SK-N-SH treated with all-trans-retinoic acid at 6 μM for 48 hours (cell line): Measurements from ENCODE around the gene ALOX15B.

ENCODE experiments used
- ATAC-seq: fragments of 200-7000 bp; cut with Tn5 transposase; 3 replicates; pipeline ENCODE4 v1.9.1; 2020; ENCODE audit warnings: mild to moderate bottlenecking, moderate library complexity
- ARNTL ChIP-seq: fragments of 450-650 bp; formaldehyde crosslinking; IDR thresholded peaks from 2 replicates; pipeline ENCODE4 v1.5.0; 2020; ENCODE audit warnings: low read depth, mild to moderate bottlenecking, moderate library complexity, borderline replicate concordance
- ESRRG ChIP-seq: fragments of 250-450 bp; sonication (Bioruptor Pico); IDR thresholded peaks from 2 replicates; pipeline ENCODE4 v1.6.1; 2021; ENCODE audit warnings: mild to moderate bottlenecking
- GLIS3 ChIP-seq: fragments of 250-450 bp; sonication (Bioruptor Pico); IDR thresholded peaks from 2 replicates; pipeline ENCODE4 v1.5.0; 2020; ENCODE audit warnings: mild to moderate bottlenecking, moderate library complexity
- OSR1 ChIP-seq: fragments of 250-450 bp; sonication (Bioruptor Pico); IDR thresholded peaks from 2 replicates; pipeline ENCODE4 v1.8.0; 2022; ENCODE audit warnings: moderate library complexity, mild to moderate bottlenecking, inconsistent platforms
- POU6F1 ChIP-seq: fragments of 250-450 bp; sonication (Bioruptor Pico); IDR thresholded peaks from 2 replicates; pipeline ENCODE4 v1.8.0; 2021; ENCODE audit warnings: low read depth, mild to moderate bottlenecking, moderate library complexity, borderline replicate concordance
- PPARA ChIP-seq: fragments of 250-450 bp; sonication (Bioruptor Pico); IDR thresholded peaks from 2 replicates; pipeline ENCODE4 v1.5.0; 2020; ENCODE audit warnings: mild to moderate bottlenecking, borderline replicate concordance
- TCF4 ChIP-seq: fragments of 250-450 bp; sonication (Bioruptor Pico); IDR thresholded peaks from 2 replicates; pipeline ENCODE4 v1.8.0; 2021; ENCODE audit warnings: mild to moderate bottlenecking, moderate library complexity, borderline replicate concordance
- ZC3H10 ChIP-seq: fragments of 250-450 bp; sonication (Bioruptor Pico); IDR thresholded peaks from 2 replicates; pipeline ENCODE4 v1.5.1; 2021; ENCODE audit warnings: mild to moderate bottlenecking, moderate library complexity
- ZFP3 ChIP-seq: fragments of 250-450 bp; sonication (Bioruptor Pico); IDR thresholded peaks from 2 replicates; pipeline ENCODE4 v1.5.0; 2020; ENCODE audit warnings: mild to moderate bottlenecking, moderate library complexity
- ZFP30 ChIP-seq: fragments of 450-650 bp; formaldehyde crosslinking; IDR thresholded peaks from 2 replicates; pipeline ENCODE4 v1.5.0; 2022; ENCODE audit warnings: mild to moderate bottlenecking, moderate library complexity
- TF ChIP-seq, protein P1 (sequence below): fragments of 250-450 bp; sonication (Bioruptor Pico); IDR thresholded peaks from 2 replicates; pipeline ENCODE4 v1.5.1; 2021; ENCODE audit warnings: mild to moderate bottlenecking, moderate library complexity
- TF ChIP-seq, protein P2 (sequence below): fragments of 250-450 bp; sonication (Bioruptor Pico); IDR thresholded peaks from 2 replicates; pipeline ENCODE4 v1.5.0; 2020; ENCODE audit warnings: mild to moderate bottlenecking, moderate library complexity
- TF ChIP-seq, protein P3 (sequence below): fragments of 250-450 bp; sonication (Bioruptor Pico); IDR thresholded peaks from 2 replicates; pipeline ENCODE4 v1.8.0; 2020; ENCODE audit warnings: mild to moderate bottlenecking, moderate library complexity, borderline replicate concordance

ALOX15B gene

DNA sequence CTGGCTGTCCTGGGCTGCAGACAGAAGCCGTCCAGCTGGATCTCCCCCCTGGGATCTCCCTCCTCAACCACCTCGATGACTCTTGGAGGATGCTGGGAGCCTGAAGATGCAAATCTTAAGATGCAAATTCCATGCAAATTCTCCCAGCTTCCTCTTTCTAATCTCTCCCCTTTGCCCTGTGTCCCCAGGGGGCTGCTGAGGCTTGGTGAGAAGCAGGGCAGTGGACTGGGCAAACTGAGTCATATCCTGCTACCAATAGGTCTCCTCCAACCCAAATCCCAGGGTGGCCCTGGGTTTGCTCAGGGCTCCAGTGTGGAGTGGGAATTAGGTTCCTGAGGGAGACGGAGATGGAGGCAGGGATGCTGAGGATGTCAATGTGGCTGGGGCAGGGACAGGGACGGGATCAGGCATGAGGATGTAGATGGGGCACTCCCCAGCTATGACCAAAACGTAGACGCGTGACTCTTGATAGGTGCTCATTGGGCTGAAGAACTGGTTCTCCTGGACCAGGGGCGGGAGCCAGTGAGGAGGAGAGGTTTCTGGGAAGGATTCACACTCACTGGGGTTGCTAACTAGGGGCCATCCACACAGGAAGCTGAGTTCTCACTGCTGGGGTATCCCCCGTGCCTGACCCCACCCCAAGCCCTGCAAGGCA is 52.3 kb downstream of the ALOX15B start:
- TF ChIP-seq, protein P1, sequence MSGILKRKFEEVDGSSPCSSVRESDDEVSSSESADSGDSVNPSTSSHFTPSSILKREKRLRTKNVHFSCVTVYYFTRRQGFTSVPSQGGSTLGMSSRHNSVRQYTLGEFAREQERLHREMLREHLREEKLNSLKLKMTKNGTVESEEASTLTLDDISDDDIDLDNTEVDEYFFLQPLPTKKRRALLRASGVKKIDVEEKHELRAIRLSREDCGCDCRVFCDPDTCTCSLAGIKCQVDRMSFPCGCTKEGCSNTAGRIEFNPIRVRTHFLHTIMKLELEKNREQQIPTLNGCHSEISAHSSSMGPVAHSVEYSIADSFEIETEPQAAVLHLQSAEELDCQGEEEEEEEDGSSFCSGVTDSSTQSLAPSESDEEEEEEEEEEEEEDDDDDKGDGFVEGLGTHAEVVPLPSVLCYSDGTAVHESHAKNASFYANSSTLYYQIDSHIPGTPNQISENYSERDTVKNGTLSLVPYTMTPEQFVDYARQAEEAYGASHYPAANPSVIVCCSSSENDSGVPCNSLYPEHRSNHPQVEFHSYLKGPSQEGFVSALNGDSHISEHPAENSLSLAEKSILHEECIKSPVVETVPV (CRISPR knock-in tag): no peak
- no peak for TF ChIP-seq ZC3H10 (CRISPR knock-in tag)
- no peak for ATAC-seq

- no peak for ATAC-seq
- TF ChIP-seq ZFP30 (no peak), OSR1 (CRISPR knock-in tag) (no peak), TCF4 (CRISPR knock-in tag) (no peak)
Observed at GRCh38 chr17:8095361-8095760, 56.5 kb downstream of the ALOX15B start.

GRCh38 chr17:8096541-8096940 is 57.7 kb downstream of the ALOX15B start:
- no peak for ATAC-seq
- TF ChIP-seq TCF4 (CRISPR knock-in tag) (no peak), ZFP3 (CRISPR knock-in tag) (no peak), ARNTL (CRISPR knock-in tag) (no peak), POU6F1 (CRISPR knock-in tag) (no peak), PPARA (no peak), ESRRG (no peak), GLIS3 (CRISPR knock-in tag) (no peak)
- TF ChIP-seq, protein P2, sequence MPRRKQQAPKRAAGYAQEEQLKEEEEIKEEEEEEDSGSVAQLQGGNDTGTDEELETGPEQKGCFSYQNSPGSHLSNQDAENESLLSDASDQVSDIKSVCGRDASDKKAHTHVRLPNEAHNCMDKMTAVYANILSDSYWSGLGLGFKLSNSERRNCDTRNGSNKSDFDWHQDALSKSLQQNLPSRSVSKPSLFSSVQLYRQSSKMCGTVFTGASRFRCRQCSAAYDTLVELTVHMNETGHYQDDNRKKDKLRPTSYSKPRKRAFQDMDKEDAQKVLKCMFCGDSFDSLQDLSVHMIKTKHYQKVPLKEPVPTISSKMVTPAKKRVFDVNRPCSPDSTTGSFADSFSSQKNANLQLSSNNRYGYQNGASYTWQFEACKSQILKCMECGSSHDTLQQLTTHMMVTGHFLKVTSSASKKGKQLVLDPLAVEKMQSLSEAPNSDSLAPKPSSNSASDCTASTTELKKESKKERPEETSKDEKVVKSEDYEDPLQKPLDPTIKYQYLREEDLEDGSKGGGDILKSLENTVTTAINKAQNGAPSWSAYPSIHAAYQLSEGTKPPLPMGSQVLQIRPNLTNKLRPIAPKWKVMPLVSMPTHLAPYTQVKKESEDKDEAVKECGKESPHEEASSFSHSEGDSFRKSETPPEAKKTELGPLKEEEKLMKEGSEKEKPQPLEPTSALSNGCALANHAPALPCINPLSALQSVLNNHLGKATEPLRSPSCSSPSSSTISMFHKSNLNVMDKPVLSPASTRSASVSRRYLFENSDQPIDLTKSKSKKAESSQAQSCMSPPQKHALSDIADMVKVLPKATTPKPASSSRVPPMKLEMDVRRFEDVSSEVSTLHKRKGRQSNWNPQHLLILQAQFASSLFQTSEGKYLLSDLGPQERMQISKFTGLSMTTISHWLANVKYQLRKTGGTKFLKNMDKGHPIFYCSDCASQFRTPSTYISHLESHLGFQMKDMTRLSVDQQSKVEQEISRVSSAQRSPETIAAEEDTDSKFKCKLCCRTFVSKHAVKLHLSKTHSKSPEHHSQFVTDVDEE: no peak
- TF ChIP-seq, protein P3, sequence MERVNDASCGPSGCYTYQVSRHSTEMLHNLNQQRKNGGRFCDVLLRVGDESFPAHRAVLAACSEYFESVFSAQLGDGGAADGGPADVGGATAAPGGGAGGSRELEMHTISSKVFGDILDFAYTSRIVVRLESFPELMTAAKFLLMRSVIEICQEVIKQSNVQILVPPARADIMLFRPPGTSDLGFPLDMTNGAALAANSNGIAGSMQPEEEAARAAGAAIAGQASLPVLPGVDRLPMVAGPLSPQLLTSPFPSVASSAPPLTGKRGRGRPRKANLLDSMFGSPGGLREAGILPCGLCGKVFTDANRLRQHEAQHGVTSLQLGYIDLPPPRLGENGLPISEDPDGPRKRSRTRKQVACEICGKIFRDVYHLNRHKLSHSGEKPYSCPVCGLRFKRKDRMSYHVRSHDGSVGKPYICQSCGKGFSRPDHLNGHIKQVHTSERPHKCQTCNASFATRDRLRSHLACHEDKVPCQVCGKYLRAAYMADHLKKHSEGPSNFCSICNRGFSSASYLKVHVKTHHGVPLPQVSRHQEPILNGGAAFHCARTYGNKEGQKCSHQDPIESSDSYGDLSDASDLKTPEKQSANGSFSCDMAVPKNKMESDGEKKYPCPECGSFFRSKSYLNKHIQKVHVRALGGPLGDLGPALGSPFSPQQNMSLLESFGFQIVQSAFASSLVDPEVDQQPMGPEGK (CRISPR knock-in tag): no peak
